DND-41 (cell line): ENCODE data around the gene EPHA7.

Experiments used
- CTCF ChIP-seq: IDR thresholded peaks from 2 replicates; pipeline ENCODE4 v1.5.1; 2012; ENCODE audit warnings: borderline replicate concordance, low read length, moderate library complexity, mild to moderate bottlenecking; ENCODE audit not compliant: poor library complexity, severe bottlenecking; ENCODE audit errors: extremely low read depth
- EZH2 ChIP-seq: IDR thresholded peaks from 3 replicates; pipeline ENCODE4 v1.6.1; 2012; ENCODE audit warnings: borderline replicate concordance, low read depth, mild to moderate bottlenecking, moderate library complexity, low read length, inconsistent platforms; ENCODE audit not compliant: severe bottlenecking

GRCh38 chr6:93418408-93419303 lies 703 bp downstream of the EPHA7 start:
- TF ChIP-seq CTCF (no peak), EZH2 (no peak)
